Measurements from ENCODE around the gene ITFG2. TPM values are rescaled to one million over a fixed set of nuclear protein-coding genes. Genes with fewer than 3 reads are reported as not detected.

Gene ITFG2
- total and polyA plus RNA-seq, 2 experiments from 2014 or later = 17.3 to 32.6 TPM

GRCh38 chr12:2811801-2812200 is 667 bp upstream of the ITFG2 start (continued):
- TF ChIP-seq ZNF462 (CRISPR knock-in tag; IDR thresholded peaks at IDR 0.05) = no peak
- TF ChIP-seq REST (IDR thresholded peaks at IDR 0.05; ENCODE audit: unreplicated experiment) = no peak
- TF ChIP-seq CTCF (conservative IDR thresholded peaks at IDR 0.05; ENCODE audit: low read depth in 2 of 2) = no peak
- no peak for TF ChIP-seq CREB1 (CRISPR knock-in tag; IDR thresholded peaks at IDR 0.05; ENCODE audit: low read depth)
- TF ChIP-seq NANOG (IDR thresholded peaks at IDR 0.05; ENCODE audit: borderline replicate concordance) = no peak
- no peak for TF ChIP-seq EZH2 (IDR thresholded peaks at IDR 0.05; ENCODE audit: low read depth, unreplicated experiment)
- TF ChIP-seq ETS1 (IDR thresholded peaks at IDR 0.05) = no peak
- no peak for TF ChIP-seq STAT1 (IDR thresholded peaks at IDR 0.05; ENCODE audit: unreplicated experiment)
- no peak for TF ChIP-seq EZH2phosphoT487 (IDR thresholded peaks at IDR 0.05; ENCODE audit: unreplicated experiment)
- no peak for TF ChIP-seq POLR2AphosphoS5 (IDR thresholded peaks at IDR 0.05; ENCODE audit: low read depth)
- TF ChIP-seq ZNF114 (CRISPR knock-in tag; IDR thresholded peaks at IDR 0.05) = no peak

All from GM23338 (cell line).